ENCODE data around the gene MYL6B.
"Not testable (repeated sequence)": the region's sequence is repeated elsewhere in the genome, so short reads cannot be mapped to it uniquely, and the experiment has no call there.

MYL6B gene

DNA sequence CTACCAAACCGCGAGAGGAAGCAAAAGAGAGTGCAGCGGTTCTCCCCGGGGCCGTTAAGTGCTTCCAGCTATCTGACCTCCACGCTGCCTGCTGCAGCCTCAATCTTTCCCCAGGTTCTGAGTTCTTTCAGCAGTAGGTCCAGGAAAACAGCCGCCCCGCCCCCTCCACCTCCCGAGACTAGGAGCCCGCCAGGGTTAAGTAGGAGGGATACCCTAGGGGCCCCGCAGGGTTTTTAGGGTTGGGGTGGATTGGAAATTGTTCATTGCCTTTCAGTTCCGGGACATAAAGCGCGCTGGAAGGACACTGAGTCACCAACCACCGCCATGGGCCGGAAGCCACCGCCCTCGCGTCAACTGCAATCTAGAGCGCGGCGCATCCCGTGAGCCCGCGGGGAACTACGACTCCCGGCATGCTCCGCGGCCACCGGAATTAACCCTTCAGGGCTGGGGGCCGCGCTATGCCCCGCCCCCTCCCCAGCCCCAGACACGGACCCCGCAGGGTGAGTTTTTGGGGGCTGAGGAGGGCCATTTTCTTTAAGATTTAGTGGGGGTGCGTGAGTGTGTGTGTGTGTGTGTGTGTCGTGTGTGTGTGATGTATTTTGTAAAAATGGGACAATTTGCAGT lies at the start of gene MYL6B:
MYL6B (plus strand) TSS at position 456 of the 624 bp plus-strand sequence. CDS start 1,332 bp downstream, outside the sequence.
- peak; percentile 92 for DNase-seq

- DNase-seq: no peak
These were observed 49.7 kb upstream of the MYL6B start for GRCh38 chr12:56102683-56103065.

- DNase-seq: no peak
These were observed 49.2 kb upstream of the MYL6B start for GRCh38 chr12:56103066-56103711.

DNA sequence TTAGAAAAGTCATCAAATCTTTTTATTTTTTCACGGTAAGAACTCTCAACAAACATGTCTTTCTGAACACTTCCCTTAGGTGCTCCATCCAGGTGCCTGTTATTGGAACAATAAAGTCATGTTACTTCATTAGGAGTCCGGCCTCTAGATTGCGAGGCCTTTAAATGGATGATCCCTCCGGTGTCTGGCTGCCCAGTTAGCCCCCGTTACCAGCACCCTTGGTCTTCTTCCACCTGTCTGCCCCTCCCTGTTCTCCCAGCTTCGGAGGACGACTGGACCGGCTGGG lies 48.6 kb upstream of the MYL6B start:
- DNase-seq: no peak

- peak; percentile 91 for DNase-seq
These were observed 48.1 kb upstream of the MYL6B start, which contains the start of gene PA2G4 for GRCh38 chr12:56104109-56104814. Gene PA2G4, plus strand, starts transcription at chr12:56104559. Its CDS starts 179 bp downstream, at chr12:56104738.

- no peak for DNase-seq
These were observed 47.4 kb upstream of the MYL6B start for GRCh38 chr12:56104815-56105608.

GRCh38 chr12:56105609-56105902 lies 46.8 kb upstream of the MYL6B start:
- DNase-seq: no peak

- DNase-seq: no peak
These were observed 45.1 kb upstream of the MYL6B start for GRCh38 chr12:56107242-56107641.

DNA sequence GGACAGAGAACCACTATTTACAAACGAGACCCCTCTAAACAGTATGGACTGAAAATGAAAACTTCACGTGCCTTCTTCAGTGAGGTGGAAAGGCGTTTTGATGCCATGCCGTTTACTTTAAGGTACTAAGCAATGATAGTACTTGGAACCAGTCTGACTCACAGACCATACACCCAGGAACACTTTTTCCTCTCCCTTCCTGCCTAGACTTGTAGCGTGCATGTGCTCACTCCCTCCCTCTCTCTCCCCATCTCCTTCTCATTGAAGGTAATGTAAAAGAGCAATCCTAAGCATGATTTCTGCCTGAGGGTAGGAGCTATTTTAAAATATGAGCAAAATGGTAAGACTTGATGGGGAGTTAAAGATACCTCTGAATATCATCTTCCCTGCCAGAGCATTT lies 41.8 kb upstream of the MYL6B start:
- DNase-seq: no peak

DNA sequence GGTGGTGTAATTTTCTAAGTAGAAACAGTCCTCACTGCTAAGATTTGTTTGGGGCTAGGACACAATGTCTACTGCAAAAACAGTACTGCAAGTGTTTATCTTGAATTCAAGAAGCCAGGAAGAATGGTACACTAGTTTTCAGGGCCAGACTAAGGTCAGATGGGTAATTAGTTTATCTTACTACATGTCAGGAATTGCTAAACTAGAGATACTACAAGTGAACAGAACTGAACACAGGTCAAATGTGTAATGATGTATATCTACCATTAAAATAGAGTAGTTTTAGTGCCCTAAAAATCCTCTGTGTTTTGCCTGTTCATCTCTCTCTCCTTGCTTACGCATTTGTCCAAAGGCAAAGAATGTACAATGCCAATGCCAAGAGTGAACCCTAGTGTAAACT lies 38.3 kb upstream of the MYL6B start:
- no peak for DNase-seq

GRCh38 chr12:56115329-56115728 lies 37.1 kb upstream of the MYL6B start:
- no peak for DNase-seq

GRCh38 chr12:56116267-56117081 lies 35.9 kb upstream of the MYL6B start, which contains the start of gene RPL41:
Gene RPL41, plus strand, starts transcription at chr12:56116633.
- DNase-seq: peak; percentile 95

DNA sequence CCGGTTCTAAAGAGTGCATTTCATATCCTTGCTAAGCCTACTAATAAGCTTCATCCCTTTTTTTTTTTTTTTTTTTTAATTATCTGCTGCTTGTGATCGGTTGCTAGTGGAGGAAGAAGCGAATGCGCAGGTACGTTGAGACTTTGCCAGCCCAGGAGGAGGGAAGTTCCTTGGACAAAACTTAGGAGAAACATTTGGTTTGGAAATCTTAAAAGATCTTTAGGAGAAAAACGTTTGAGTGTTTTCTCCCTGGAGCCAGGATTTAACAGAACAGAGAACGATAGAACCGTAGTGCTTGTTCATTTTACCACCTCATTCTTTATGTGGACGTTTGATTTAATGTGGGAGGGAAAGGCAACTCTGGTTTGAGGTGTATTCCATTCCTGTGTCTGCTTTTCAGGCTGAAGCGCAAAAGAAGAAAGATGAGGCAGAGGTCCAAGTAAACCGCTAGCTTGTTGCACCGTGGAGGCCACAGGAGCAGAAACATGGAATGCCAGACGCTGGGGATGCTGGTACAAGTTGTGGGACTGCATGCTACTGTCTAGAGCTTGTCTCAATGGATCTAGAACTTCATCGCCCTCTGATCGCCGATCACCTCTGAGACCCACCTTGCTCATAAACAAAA lies 35.2 kb upstream of the MYL6B start:
- DNase-seq: not testable (repeated sequence)

DNA sequence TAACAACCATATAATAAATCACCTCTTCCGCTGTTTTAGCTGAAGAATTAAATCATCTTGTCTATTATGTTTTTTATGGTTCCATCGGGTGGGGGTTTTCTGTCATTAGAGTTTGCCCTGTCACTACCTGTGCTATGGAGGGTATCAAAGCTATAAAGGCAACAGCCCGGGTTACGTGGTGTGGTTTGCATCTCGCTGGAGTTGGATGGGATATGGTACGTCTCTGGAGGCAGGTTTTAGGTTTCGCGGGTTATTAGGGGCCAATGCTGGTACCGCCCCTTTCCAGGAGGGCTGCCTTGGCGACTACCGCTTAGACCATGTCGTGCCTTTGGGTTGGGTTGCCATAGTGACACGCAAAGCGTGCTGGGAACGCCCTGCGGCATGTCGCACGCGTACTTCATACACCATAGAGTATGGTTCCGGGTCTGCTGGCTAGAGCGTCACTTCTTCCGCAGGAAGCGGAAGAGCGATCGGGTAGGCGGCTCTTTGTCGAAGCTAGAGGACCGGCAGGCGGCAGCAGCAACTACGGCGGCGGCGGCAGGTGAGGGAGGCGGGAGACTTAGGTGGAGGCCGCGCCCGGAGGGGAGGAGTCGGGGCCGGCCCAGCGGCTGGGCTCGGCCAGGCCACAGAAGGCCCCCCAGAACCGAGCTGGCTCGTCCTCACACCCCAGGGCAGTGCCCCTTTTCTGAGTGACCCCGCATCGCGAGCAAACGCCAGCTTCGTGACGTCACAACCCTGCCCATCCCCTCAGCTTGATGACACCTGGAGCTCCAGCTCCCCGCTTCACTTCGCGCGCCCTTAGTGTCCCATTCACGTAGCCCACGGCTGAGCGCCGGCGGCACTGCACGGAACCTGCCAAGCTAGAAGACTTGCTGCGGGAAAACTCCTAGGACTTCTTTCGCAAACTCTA lies 34.4 kb upstream of the MYL6B start, which contains the start of gene ZC3H10:
ZC3H10 (plus strand) TSS at position 489 of the 910 bp plus-strand sequence. CDS start 2,297 bp downstream, outside the sequence.
- peak; percentile 95 for DNase-seq

DNA sequence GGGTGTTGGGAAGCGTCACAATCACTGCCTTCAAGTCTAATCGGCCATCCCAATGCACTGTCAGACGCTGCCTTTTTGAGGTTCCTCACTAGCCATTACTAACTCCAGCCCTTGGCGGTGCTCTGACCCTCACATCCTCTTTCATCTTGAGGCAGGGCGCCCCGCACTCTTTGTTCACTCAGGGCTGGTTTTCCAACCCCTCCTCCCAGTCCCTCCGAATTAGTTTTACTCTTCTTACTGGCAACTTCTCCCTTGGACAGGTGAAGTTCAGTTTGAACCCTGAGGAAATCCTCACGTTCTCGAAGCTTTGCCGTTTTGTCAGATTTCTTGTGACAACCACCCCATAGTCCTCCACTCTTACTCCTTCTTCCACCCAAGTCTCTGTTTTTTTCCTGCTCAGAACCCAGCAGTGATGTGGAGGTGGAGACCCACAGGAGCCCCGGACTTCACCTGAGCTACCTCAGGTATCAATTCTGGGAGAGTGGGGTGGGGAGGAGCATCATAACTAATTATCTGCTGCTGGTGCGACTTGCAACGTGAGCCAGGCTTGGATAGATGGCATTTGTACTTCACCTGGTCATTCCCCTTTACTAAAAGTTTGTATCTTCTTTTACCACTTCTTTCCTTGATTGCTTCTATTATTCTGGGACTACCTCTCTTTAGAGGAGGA lies 33.6 kb upstream of the MYL6B start:
- no peak for DNase-seq

- DNase-seq: peak; percentile 47
These were observed 33.0 kb upstream of the MYL6B start for GRCh38 chr12:56119361-56119796.

- DNase-seq: no peak
These were observed 32.1 kb upstream of the MYL6B start for GRCh38 chr12:56120158-56120846.

- no peak for DNase-seq
These were observed 31.1 kb upstream of the MYL6B start for GRCh38 chr12:56121204-56121870.

DNA sequence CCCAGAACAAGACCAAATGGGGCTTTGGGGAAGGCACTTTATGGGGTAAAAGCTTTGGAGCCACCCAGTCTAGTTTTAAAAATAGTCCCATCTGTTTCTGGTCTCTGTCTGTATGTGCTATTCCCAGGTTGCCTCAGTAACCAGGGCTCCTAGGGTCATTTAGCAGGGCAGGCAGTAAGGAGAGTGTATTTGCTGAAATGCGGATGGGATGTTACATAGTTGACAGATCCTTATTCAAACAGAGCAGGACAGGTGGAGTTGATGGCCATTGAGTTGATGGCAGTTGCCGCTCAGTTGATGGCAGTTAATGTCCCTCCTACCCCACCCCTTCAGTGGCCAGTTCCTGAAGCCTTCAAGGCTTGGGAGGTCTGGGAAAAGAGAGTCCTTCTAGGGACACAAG lies 29.8 kb upstream of the MYL6B start:
- no peak for DNase-seq

Measured in activated CD4-positive, alpha-beta T cell treated with anti-CD3 and anti-CD28 coated beads, Interleukin-2, amount 50 U/mL, for 1 hour (primary cell).